ENCODE measurements around the gene CBARP.

Gene CBARP

GRCh38 chr19:1245494-1246264, 7.9 kb upstream of the CBARP start:
- no peak overlapping the region for H3K27ac Mint-ChIP-seq

GRCh38 chr19:1244693-1245451, 7.1 kb upstream of the CBARP start:
- H3K36me3 Mint-ChIP-seq (ENCODE audit: low read depth) = peaks cover 4% of the 10 kb centered on the region
- peaks cover 4% of the 10 kb centered on the region for H3K27me3 Mint-ChIP-seq (ENCODE audit: low read depth)
- no peaks in the 10 kb centered on the region for H3K9me3 Mint-ChIP-seq
- peak overlapping the region; percentile 71 for H3K27ac Mint-ChIP-seq
- peaks cover 18% of the 10 kb centered on the region for H3K4me1 Mint-ChIP-seq (ENCODE audit: low read depth)
- peak overlapping the region; percentile 46 for H3K4me3 Mint-ChIP-seq

More at GRCh38 chr19:1245494-1246264, 7.9 kb upstream of the CBARP start:
- Mint-ChIP-seq H3K36me3 (ENCODE audit: low read depth) (peaks cover 4% of the 10 kb centered on the region), H3K27me3 (ENCODE audit: low read depth) (peaks cover 4% of the 10 kb centered on the region), H3K4me1 (ENCODE audit: low read depth) (peaks cover 18% of the 10 kb centered on the region), H3K9me3 (no peaks in the 10 kb centered on the region), H3K4me3 (no peak overlapping the region)

- Mint-ChIP-seq H3K9me3 (no peaks in the 10 kb centered on the region), H3K4me1 (ENCODE audit: low read depth) (peaks cover 21% of the 10 kb centered on the region), H3K36me3 (ENCODE audit: low read depth) (peaks cover 2% of the 10 kb centered on the region), H3K27ac (peak overlapping the region; percentile 71), H3K27me3 (ENCODE audit: low read depth) (peaks cover 11% of the 10 kb centered on the region), H3K4me3 (peak overlapping the region; percentile 46)
Measured at GRCh38 chr19:1243768-1244692, 6.2 kb upstream of the CBARP start.

- peaks cover 27% of the 10 kb centered on the region for H3K4me1 Mint-ChIP-seq (ENCODE audit: low read depth)
- H3K36me3 Mint-ChIP-seq (ENCODE audit: low read depth) = peaks cover 2% of the 10 kb centered on the region
Measured at GRCh38 chr19:1241417-1242095, 3.8 kb upstream of the CBARP start, which contains the start of gene ATP5F1D. TSS of gene ATP5F1D (plus strand) at chr19:1241751. CDS start at chr19:1241851, 100 bp downstream.

GRCh38 chr19:1240925-1241324, 3.1 kb upstream of the CBARP start:
- peaks cover 2% of the 10 kb centered on the region for H3K36me3 Mint-ChIP-seq (ENCODE audit: low read depth)
- H3K9me3 Mint-ChIP-seq = no peaks in the 10 kb centered on the region
- peaks cover 27% of the 10 kb centered on the region for H3K4me1 Mint-ChIP-seq (ENCODE audit: low read depth)
- H3K27ac Mint-ChIP-seq = peak overlapping the region; percentile 87
- H3K27me3 Mint-ChIP-seq (ENCODE audit: low read depth) = peaks cover 21% of the 10 kb centered on the region
- peak overlapping the region; percentile 88 for H3K4me3 Mint-ChIP-seq

More at GRCh38 chr19:1241417-1242095, 3.8 kb upstream of the CBARP start, which contains the start of gene ATP5F1D:
- H3K27me3 Mint-ChIP-seq (ENCODE audit: low read depth) = peaks cover 21% of the 10 kb centered on the region
- peak within 1 kb of the TSS; percentile 87 for H3K27ac Mint-ChIP-seq
- peak within 1 kb of the TSS; percentile 88 for H3K4me3 Mint-ChIP-seq
- no peaks in the 10 kb centered on the region for H3K9me3 Mint-ChIP-seq

GRCh38 chr19:1239796-1240737, 2.3 kb upstream of the CBARP start:
- peaks cover 27% of the 10 kb centered on the region for H3K4me1 Mint-ChIP-seq (ENCODE audit: low read depth)
- H3K27ac Mint-ChIP-seq = no peak overlapping the region
- peaks cover 21% of the 10 kb centered on the region for H3K27me3 Mint-ChIP-seq (ENCODE audit: low read depth)
- H3K4me3 Mint-ChIP-seq = peak overlapping the region; percentile 46
- peaks cover 2% of the 10 kb centered on the region for H3K36me3 Mint-ChIP-seq (ENCODE audit: low read depth)
- no peaks in the 10 kb centered on the region for H3K9me3 Mint-ChIP-seq

- no peaks in the 10 kb centered on the region for H3K9me3 Mint-ChIP-seq
Measured at GRCh38 chr19:1239420-1239795, 1.6 kb upstream of the CBARP start.

GRCh38 chr19:1238369-1239303, 831 bp upstream of the CBARP start:
- peak overlapping the region; percentile 29 for H3K27ac Mint-ChIP-seq
- H3K36me3 Mint-ChIP-seq (ENCODE audit: low read depth) = no peaks in the 10 kb centered on the region
- H3K27me3 Mint-ChIP-seq (ENCODE audit: low read depth) = peaks cover 21% of the 10 kb centered on the region
- peaks cover 24% of the 10 kb centered on the region for H3K4me1 Mint-ChIP-seq (ENCODE audit: low read depth)
- no peaks in the 10 kb centered on the region for H3K9me3 Mint-ChIP-seq
- H3K4me3 Mint-ChIP-seq = peak overlapping the region; percentile 76

More at GRCh38 chr19:1239420-1239795, 1.6 kb upstream of the CBARP start:
- Mint-ChIP-seq H3K4me3 (peak overlapping the region; percentile 76), H3K36me3 (ENCODE audit: low read depth) (no peaks in the 10 kb centered on the region), H3K27ac (peak overlapping the region; percentile 3), H3K27me3 (ENCODE audit: low read depth) (peaks cover 21% of the 10 kb centered on the region), H3K4me1 (ENCODE audit: low read depth) (peaks cover 24% of the 10 kb centered on the region)

GRCh38 chr19:1237027-1237659, 662 bp downstream of the CBARP start:
- Mint-ChIP-seq H3K4me1 (ENCODE audit: low read depth) (peaks cover 17% of the 10 kb centered on the region), H3K4me3 (peak overlapping the region; percentile 40), H3K27ac (no peak overlapping the region), H3K9me3 (no peaks in the 10 kb centered on the region), H3K27me3 (ENCODE audit: low read depth) (peaks cover 21% of the 10 kb centered on the region), H3K36me3 (ENCODE audit: low read depth) (no peaks in the 10 kb centered on the region)

- H3K9me3 Mint-ChIP-seq = no peaks in the 10 kb centered on the region
- H3K36me3 Mint-ChIP-seq (ENCODE audit: low read depth) = no peaks in the 10 kb centered on the region
- no peak overlapping the region for H3K27ac Mint-ChIP-seq
- no peak overlapping the region for H3K4me3 Mint-ChIP-seq
- peaks cover 21% of the 10 kb centered on the region for H3K27me3 Mint-ChIP-seq (ENCODE audit: low read depth)
- peaks cover 17% of the 10 kb centered on the region for H3K4me1 Mint-ChIP-seq (ENCODE audit: low read depth)
Measured at GRCh38 chr19:1236576-1236975, 1.2 kb downstream of the CBARP start.

GRCh38 chr19:1235625-1236538, 1.9 kb downstream of the CBARP start:
- Mint-ChIP-seq H3K27ac (no peak overlapping the region), H3K9me3 (no peaks in the 10 kb centered on the region), H3K4me3 (no peak overlapping the region), H3K27me3 (ENCODE audit: low read depth) (peaks cover 17% of the 10 kb centered on the region), H3K36me3 (ENCODE audit: low read depth) (no peaks in the 10 kb centered on the region), H3K4me1 (ENCODE audit: low read depth) (peaks cover 10% of the 10 kb centered on the region)
